SK-N-SH (cell line): ENCODE measurements around the gene USP15. TPM values are rescaled to one million over a fixed set of nuclear protein-coding genes. Genes with fewer than 3 reads are reported as not detected.

Experiments used
- CTCF ChIA-PET: fragments of 300-600, 350-600 bp; formaldehyde crosslinking; extraction: SDS; loops from one replicate; lab custom pipeline; 2021; lab: Yijun Ruan, JAX
- POLR2A ChIA-PET: fragments of 350-600 bp; sonication (Branson Sonifier 250); formaldehyde crosslinking; extraction: SDS; loops from one replicate; lab custom pipeline; 2020; ENCODE audit warnings: antibody characterized with exemption, inconsistent platforms; lab: Yijun Ruan, JAX
- DNase-seq: peaks from one replicate; pipeline ENCODE4 v3.0.0; 2012
- H2AFZ ChIP-seq: fragments of 200-600 bp; sonication (generic); 2 replicates; pipeline ENCODE4 v1.8.1; 2016; ENCODE audit warnings: antibody characterized with exemption, mild to moderate bottlenecking, low read depth
- H3F3A ChIP-seq: fragments of 200-600 bp; sonication (generic); replicated peaks from 2 replicates; pipeline ENCODE3; 2016; ENCODE audit warnings: antibody characterized with exemption, mild to moderate bottlenecking; ENCODE audit not compliant: insufficient read depth
- H3K27ac ChIP-seq, 2 experiments: fragments of 200-500 bp in 1 of 2; fragments of 200-600 bp in 1 of 2; sonication (Bioruptor generic) in 1 of 2; sonication (generic), shearing (Covaris generic) in 1 of 2; 2 replicates each; pipeline versions ENCODE4 v1.5.1 to v1.6.1; 2014 to 2016; ENCODE audit warnings: low read depth in 2 of 2, inconsistent platforms in 1 of 2, low read length in 1 of 2, mild to moderate bottlenecking in 1 of 2, mixed read lengths in 1 of 2
- H3K27me3 ChIP-seq: fragments of 200-600 bp; sonication (generic), shearing (Covaris generic); 2 replicates; pipeline ENCODE4 v1.6.1; 2016; ENCODE audit warnings: mixed run types; ENCODE audit not compliant: insufficient read depth
- H3K36me3 ChIP-seq, 2 experiments: fragments of 200-500 bp in 1 of 2; fragments of 200-600 bp in 1 of 2; sonication (Bioruptor generic) in 1 of 2; sonication (generic) in 1 of 2; replicated peaks in 1 of 2; 2 replicates each; pipeline versions ENCODE3 to v1.5.1; 2014 to 2016; ENCODE audit warnings: low read length in 1 of 2, mild to moderate bottlenecking in 1 of 2; ENCODE audit not compliant: insufficient read depth in 2 of 2, control insufficient read depth in 1 of 2
- H3K4me1 ChIP-seq, 2 experiments: fragments of 200-500 bp in 1 of 2; fragments of 200-600 bp in 1 of 2; sonication (Bioruptor generic) in 1 of 2; sonication (generic), shearing (Covaris generic) in 1 of 2; 2 replicates each; pipeline versions ENCODE4 v1.5.1 to v1.6.1; 2014 to 2016; ENCODE audit warnings: low read depth in 1 of 2, low read length in 1 of 2, mixed run types in 1 of 2; ENCODE audit not compliant: insufficient read depth in 2 of 2, control insufficient read depth in 1 of 2
- H3K4me2 ChIP-seq: fragments of 200-600 bp; sonication (generic), shearing (Covaris generic); 2 replicates; pipeline ENCODE4 v1.6.1; 2017; ENCODE audit warnings: mixed run types
- H3K4me3 ChIP-seq, 2 experiments: fragments of 200-500 bp in 1 of 2; fragments of 200-600 bp in 1 of 2; sonication (Bioruptor generic) in 1 of 2; sonication (generic), shearing (Covaris generic) in 1 of 2; 2 replicates each; pipeline versions ENCODE4 v1.5.1 to v1.8.1; 2014 to 2016; ENCODE audit warnings: low read depth in 2 of 2, inconsistent platforms in 1 of 2, low read length in 1 of 2, mild to moderate bottlenecking in 1 of 2, mixed read lengths in 1 of 2, moderate library complexity in 1 of 2
- H3K79me2 ChIP-seq: fragments of 200-600 bp; sonication (generic); 2 replicates; pipeline ENCODE4 v1.8.1; 2017; ENCODE audit warnings: mild to moderate bottlenecking; ENCODE audit not compliant: insufficient read depth
- H3K9ac ChIP-seq: fragments of 200-600 bp; sonication (generic); 2 replicates; pipeline ENCODE4 v1.6.1; 2017; ENCODE audit warnings: mixed run types
- H3K9me2 ChIP-seq: fragments of 200-600 bp; sonication (generic); 2 replicates; pipeline ENCODE4 v1.6.1; 2017; ENCODE audit warnings: mixed run types
- H3K9me3 ChIP-seq: fragments of 200-600 bp; sonication (generic); 2 replicates; pipeline ENCODE4 v1.6.1; 2017; ENCODE audit warnings: mixed run types, mild to moderate bottlenecking, moderate library complexity
- H4K20me1 ChIP-seq: fragments of 200-600 bp; sonication (generic); 2 replicates; pipeline ENCODE4 v1.6.1; 2017; ENCODE audit warnings: mild to moderate bottlenecking, mixed run types; ENCODE audit not compliant: insufficient read depth
- EP300 ChIP-seq, 2 experiments: IDR thresholded peaks; 2 replicates each; pipeline versions ENCODE4 v1.4.0 to v1.6.1; 2012; ENCODE audit warnings: borderline replicate concordance in 1 of 2, low read depth in 1 of 2, low read length in 1 of 2
- FOSL2 ChIP-seq: IDR thresholded peaks from 2 replicates; pipeline ENCODE4 v1.4.0; 2012; ENCODE audit warnings: low read depth, mild to moderate bottlenecking, moderate library complexity, borderline replicate concordance
- FOXJ3 ChIP-seq: sonication (generic); formaldehyde crosslinking; IDR thresholded peaks from 2 replicates; pipeline ENCODE4 v1.5.1; 2020; ENCODE audit warnings: mild to moderate bottlenecking, missing genetic modification reagents
- FOXM1 ChIP-seq: IDR thresholded peaks from 2 replicates; pipeline ENCODE4 v1.4.0; 2012; ENCODE audit warnings: low read depth, mild to moderate bottlenecking
- GABPA ChIP-seq: IDR thresholded peaks from 2 replicates; pipeline ENCODE4 v1.4.0; 2012; ENCODE audit warnings: low read depth, mild to moderate bottlenecking
- JUND ChIP-seq: IDR thresholded peaks from 2 replicates; pipeline ENCODE4 v1.4.0; 2012
- NFIC ChIP-seq: IDR thresholded peaks from 2 replicates; pipeline ENCODE4 v1.4.0; 2012; ENCODE audit warnings: borderline replicate concordance
- POLR2AphosphoS5 ChIP-seq: IDR thresholded peaks from 2 replicates; pipeline ENCODE4 v1.6.1; 2012; ENCODE audit warnings: low read depth, low read length
- RAD21 ChIP-seq: IDR thresholded peaks from 2 replicates; pipeline ENCODE4 v1.6.1; 2012; ENCODE audit warnings: mild to moderate bottlenecking, low read length
- SMC3 ChIP-seq: IDR thresholded peaks from 2 replicates; pipeline ENCODE4 v1.6.1; 2012; ENCODE audit warnings: low read depth, low read length, improper control_type of control experiment
- TEAD4 ChIP-seq: IDR thresholded peaks from 2 replicates; pipeline ENCODE4 v1.4.0; 2012; ENCODE audit warnings: mild to moderate bottlenecking, borderline replicate concordance; ENCODE audit not compliant: insufficient read depth
- YY1 ChIP-seq: IDR thresholded peaks from 2 replicates; pipeline ENCODE4 v1.4.0; 2012; ENCODE audit warnings: low read depth, mild to moderate bottlenecking
- WGBS: methylation state at CpG from one replicate; pipeline ENCODE4 v1.1.6; 2017; ENCODE audit warnings: low lambda C conversion rate; 5-methylcytosine and 5-hydroxymethylcytosine counted together
- polyA plus RNA-seq, 3 experiments: library from polyadenylated mRNA; depleted of rRNA; stranded (reverse); fragments of >200 nt; gene quantifications; 2 replicates each; pipeline ENCODE4 v1.2.3, GENCODE V29; 2012
- TF ChIP-seq, protein P1 (sequence below): fragments of 150-350 bp; IDR thresholded peaks from 2 replicates; pipeline ENCODE4 v1.6.1; 2017; ENCODE audit warnings: antibody characterized with exemption, low read length, low read depth, borderline replicate concordance
- TF ChIP-seq, protein P2 (sequence below): IDR thresholded peaks from 2 replicates; pipeline ENCODE4; 2012
- TF ChIP-seq, protein P3 (sequence below): fragments of 200-600 bp; sonication (generic); IDR thresholded peaks from 2 replicates; pipeline ENCODE4 v1.6.1; 2017; ENCODE audit warnings: antibody characterized with exemption, mild to moderate bottlenecking, moderate library complexity
- TF ChIP-seq, protein P4 (sequence below): IDR thresholded peaks from 2 replicates; pipeline ENCODE4 v1.4.0; 2012; ENCODE audit warnings: low read depth

Gene USP15
- polyA plus RNA-seq, 1 of the 3 experiments (the other 2 are of a cell fraction): 13.2 TPM

DNA sequence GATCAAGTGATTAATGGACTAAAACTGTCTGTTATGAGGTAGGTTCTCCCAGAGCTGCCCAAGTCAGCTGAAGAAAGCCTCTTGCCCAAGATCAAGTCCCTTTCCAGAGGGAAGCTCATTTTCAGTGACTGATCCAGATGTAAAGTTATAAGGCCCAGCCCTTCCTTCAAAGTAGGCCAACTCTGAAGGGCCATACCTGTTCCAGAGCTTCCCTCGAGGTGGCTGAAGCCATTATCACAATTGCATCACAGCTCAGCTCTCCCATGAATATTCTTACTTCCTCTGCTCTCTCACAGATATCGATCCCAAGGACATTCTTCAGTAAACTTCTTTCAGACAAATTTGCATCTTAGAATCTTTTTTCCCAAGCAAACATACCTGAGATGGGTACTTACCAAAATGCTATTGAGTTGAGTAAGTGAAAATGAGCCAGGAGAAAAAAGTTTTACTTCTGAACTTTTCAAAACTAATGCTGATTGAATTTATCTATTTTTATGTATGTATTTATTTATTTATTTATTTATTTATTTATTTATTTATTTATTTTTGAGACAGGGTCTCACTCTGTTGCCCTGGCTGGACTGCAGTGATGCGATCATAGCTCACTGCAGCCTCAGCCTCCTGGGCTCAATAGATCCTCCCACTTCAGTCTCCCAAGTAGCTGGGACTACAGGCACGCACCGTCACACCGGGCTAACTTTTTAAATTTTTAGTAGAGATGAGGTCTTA is 42.6 kb upstream of the USP15 start:
- Histone ChIP-seq H3K4me2 (no peak overlapping the region), H3K27me3 (no peaks in the 10 kb centered on the region; the same call in 1 of the 2 replicates), H3K9me2 (no peaks in the 10 kb centered on the region), H3K9ac (no peak overlapping the region), H2AFZ (no peak overlapping the region), H3K4me1 (no peaks in the 10 kb centered on the region), H3K36me3 (no peaks in the 10 kb centered on the region), H3F3A (no peaks in the 10 kb centered on the region), H4K20me1 (no peaks in the 10 kb centered on the region), H3K27ac (no peak overlapping the region), H3K79me2 (no peaks in the 10 kb centered on the region), H3K9me3 (no peaks in the 10 kb centered on the region), H3K4me3 (no peak overlapping the region)
- POLR2A ChIA-PET: no interaction called here
- WGBS: 64% methylated on average over 6 of the region's 6 CpGs
- DNase-seq: no peak
- CTCF ChIA-PET: interaction anchor here (1.5 to 1.8 kb wide), 2 partner anchors 8 to 24 kb away, joined by 3 to 6 read pairs; no protein-coding TSS in a partner anchor
- TF ChIP-seq POLR2AphosphoS5 (no peak), EP300 (IDR thresholded peaks at IDR 0.05; ENCODE audit: borderline replicate concordance in 1 of 2, low read depth in 1 of 2, low read length in 1 of 2) (no peak), JUND (no peak), FOSL2 (no peak), GABPA (no peak), SMC3 (no peak), RAD21 (no peak)
- TF ChIP-seq, protein P1, sequence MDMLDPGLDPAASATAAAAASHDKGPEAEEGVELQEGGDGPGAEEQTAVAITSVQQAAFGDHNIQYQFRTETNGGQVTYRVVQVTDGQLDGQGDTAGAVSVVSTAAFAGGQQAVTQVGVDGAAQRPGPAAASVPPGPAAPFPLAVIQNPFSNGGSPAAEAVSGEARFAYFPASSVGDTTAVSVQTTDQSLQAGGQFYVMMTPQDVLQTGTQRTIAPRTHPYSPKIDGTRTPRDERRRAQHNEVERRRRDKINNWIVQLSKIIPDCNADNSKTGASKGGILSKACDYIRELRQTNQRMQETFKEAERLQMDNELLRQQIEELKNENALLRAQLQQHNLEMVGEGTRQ: no peak

DNA sequence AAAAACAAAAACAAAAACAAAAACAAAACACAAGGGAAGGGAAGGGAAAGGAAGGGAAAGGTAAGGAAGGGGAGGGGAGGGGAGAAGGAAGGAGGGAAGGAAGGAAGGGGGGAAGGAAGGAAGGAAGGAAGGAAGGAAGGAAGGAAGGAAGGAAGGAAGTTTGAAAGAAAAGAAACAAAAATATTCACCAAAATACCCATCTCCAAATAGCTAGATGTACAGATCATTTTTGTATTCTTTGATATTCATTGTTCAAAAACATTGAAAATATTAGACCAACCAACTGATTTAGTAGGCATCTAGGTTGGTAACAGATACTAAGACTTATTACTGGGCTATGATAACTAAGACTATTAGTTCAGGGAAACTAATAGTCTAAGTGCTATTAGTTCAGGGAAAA is 39.1 kb upstream of the USP15 start:
- ChIA-PET POLR2A (no interaction called here), CTCF (interaction anchor here (3.2 kb wide), 1 partner anchor 11 kb away, joined by 16 read pairs; no protein-coding TSS in a partner anchor)
- no peak overlapping the region for H3K4me3 ChIP-seq
- H3K4me1 ChIP-seq: no peaks in the 10 kb centered on the region
- no peaks in the 10 kb centered on the region for H3K79me2 ChIP-seq
- no peaks in the 10 kb centered on the region for H3K36me3 ChIP-seq
- DNase-seq: no peak
- no peaks in the 10 kb centered on the region for H3F3A ChIP-seq
- H3K27me3 ChIP-seq: no peaks in the 10 kb centered on the region; the same call in 1 of the 2 replicates
- H3K4me2 ChIP-seq: no peak overlapping the region
- H2AFZ ChIP-seq: no peak overlapping the region
- TF ChIP-seq NFIC (no peak), FOXM1 (no peak), FOXJ3 (CRISPR knock-in tag) (no peak), TEAD4 (no peak), YY1 (no peak)
- TF ChIP-seq, protein P2, sequence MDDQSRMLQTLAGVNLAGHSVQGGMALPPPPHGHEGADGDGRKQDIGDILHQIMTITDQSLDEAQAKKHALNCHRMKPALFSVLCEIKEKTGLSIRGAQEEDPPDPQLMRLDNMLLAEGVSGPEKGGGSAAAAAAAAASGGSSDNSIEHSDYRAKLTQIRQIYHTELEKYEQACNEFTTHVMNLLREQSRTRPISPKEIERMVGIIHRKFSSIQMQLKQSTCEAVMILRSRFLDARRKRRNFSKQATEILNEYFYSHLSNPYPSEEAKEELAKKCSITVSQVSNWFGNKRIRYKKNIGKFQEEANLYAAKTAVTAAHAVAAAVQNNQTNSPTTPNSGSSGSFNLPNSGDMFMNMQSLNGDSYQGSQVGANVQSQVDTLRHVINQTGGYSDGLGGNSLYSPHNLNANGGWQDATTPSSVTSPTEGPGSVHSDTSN: no peak
- TF ChIP-seq, protein P3, sequence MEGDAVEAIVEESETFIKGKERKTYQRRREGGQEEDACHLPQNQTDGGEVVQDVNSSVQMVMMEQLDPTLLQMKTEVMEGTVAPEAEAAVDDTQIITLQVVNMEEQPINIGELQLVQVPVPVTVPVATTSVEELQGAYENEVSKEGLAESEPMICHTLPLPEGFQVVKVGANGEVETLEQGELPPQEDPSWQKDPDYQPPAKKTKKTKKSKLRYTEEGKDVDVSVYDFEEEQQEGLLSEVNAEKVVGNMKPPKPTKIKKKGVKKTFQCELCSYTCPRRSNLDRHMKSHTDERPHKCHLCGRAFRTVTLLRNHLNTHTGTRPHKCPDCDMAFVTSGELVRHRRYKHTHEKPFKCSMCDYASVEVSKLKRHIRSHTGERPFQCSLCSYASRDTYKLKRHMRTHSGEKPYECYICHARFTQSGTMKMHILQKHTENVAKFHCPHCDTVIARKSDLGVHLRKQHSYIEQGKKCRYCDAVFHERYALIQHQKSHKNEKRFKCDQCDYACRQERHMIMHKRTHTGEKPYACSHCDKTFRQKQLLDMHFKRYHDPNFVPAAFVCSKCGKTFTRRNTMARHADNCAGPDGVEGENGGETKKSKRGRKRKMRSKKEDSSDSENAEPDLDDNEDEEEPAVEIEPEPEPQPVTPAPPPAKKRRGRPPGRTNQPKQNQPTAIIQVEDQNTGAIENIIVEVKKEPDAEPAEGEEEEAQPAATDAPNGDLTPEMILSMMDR: no peak
- TF ChIP-seq, protein P1: no peak
- TF ChIP-seq, protein P4, sequence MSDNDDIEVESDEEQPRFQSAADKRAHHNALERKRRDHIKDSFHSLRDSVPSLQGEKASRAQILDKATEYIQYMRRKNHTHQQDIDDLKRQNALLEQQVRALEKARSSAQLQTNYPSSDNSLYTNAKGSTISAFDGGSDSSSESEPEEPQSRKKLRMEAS: no peak
- H3K9ac ChIP-seq: no peak overlapping the region
- no peaks in the 10 kb centered on the region for H4K20me1 ChIP-seq
- no peaks in the 10 kb centered on the region for H3K9me2 ChIP-seq
- no peaks in the 10 kb centered on the region for H3K9me3 ChIP-seq
- no peak overlapping the region for H3K27ac ChIP-seq
